Immature natural killer cell (primary cell): ENCODE measurements around the gene ADGRD1. TPM values are rescaled to one million over a fixed set of nuclear protein-coding genes. Genes with fewer than 3 reads are reported as not detected.
"Not testable (repeated sequence)": the region's sequence is repeated elsewhere in the genome, so short reads cannot be mapped to it uniquely, and the experiment has no call there.

ENCODE experiments used
- DNase-seq, 3 donors: peaks; one replicate each; pipeline ENCODE4 v3.0.0; 2022; ENCODE audit warnings: mixed read lengths in 1 of 3
- H3K27ac Mint-ChIP-seq, 6 donors: one replicate each; pipeline ENCODE4 v1.8.0; 2020; ENCODE audit warnings: mixed read lengths in 6 of 6, mild to moderate bottlenecking in 5 of 6, inconsistent platforms in 4 of 6, moderate library complexity in 3 of 6
- H3K27me3 Mint-ChIP-seq, 3 donors: one replicate each; pipeline ENCODE4 v1.8.0; 2020 to 2021; ENCODE audit warnings: low read depth in 3 of 3, mild to moderate bottlenecking in 3 of 3, mixed read lengths in 3 of 3, moderate library complexity in 3 of 3, inconsistent platforms in 1 of 3
- H3K36me3 Mint-ChIP-seq, 3 donors: one replicate each; pipeline ENCODE4 v1.8.0; 2020; ENCODE audit warnings: mixed read lengths in 3 of 3, inconsistent platforms in 2 of 3, mild to moderate bottlenecking in 2 of 3
- H3K4me1 Mint-ChIP-seq, 2 donors: one replicate each; pipeline ENCODE4 v1.8.0; 2020; ENCODE audit warnings: inconsistent platforms in 2 of 2, mild to moderate bottlenecking in 2 of 2, mixed read lengths in 2 of 2, moderate library complexity in 1 of 2
- H3K4me3 Mint-ChIP-seq, 5 donors: one replicate each; pipeline ENCODE4 v1.8.0; 2020; ENCODE audit warnings: mild to moderate bottlenecking in 5 of 5, mixed read lengths in 5 of 5, inconsistent platforms in 3 of 5, moderate library complexity in 3 of 5
- H3K9me3 Mint-ChIP-seq, 6 donors: one replicate each; pipeline ENCODE4 v1.8.0; 2020; ENCODE audit warnings: mild to moderate bottlenecking in 6 of 6, mixed read lengths in 6 of 6, inconsistent platforms in 4 of 6, moderate library complexity in 3 of 6
- polyA plus RNA-seq, 3 donors: library from polyadenylated mRNA; unstranded; fragments of 300-500 nt; fragmentation: Illumina TruSeq; gene quantifications; one replicate each; pipeline ENCODE4 v1.2.3, GENCODE V29; 2021

Gene ADGRD1
- polyA plus RNA-seq, 3 donors from 2014 or later = not detected

GRCh38 chr12:131068926-131069720 lies 115.4 kb downstream of the ADGRD1 start:
- not testable (repeated sequence) for H3K36me3 Mint-ChIP-seq, H3K27ac Mint-ChIP-seq, H3K27me3 Mint-ChIP-seq, H3K4me3 Mint-ChIP-seq, DNase-seq, H3K9me3 Mint-ChIP-seq, H3K4me1 Mint-ChIP-seq

- not testable (repeated sequence) for H3K27ac Mint-ChIP-seq, DNase-seq, H3K9me3 Mint-ChIP-seq, H3K4me3 Mint-ChIP-seq, H3K36me3 Mint-ChIP-seq, H3K27me3 Mint-ChIP-seq, H3K4me1 Mint-ChIP-seq
Measured at GRCh38 chr12:131070136-131070535, 116.4 kb downstream of the ADGRD1 start.

- not testable (repeated sequence) for H3K27ac Mint-ChIP-seq, H3K4me1 Mint-ChIP-seq, H3K36me3 Mint-ChIP-seq, DNase-seq, H3K9me3 Mint-ChIP-seq, H3K27me3 Mint-ChIP-seq, H3K4me3 Mint-ChIP-seq
Measured at GRCh38 chr12:131070668-131071067, 117.0 kb downstream of the ADGRD1 start.

- H3K4me1 Mint-ChIP-seq, DNase-seq, H3K4me3 Mint-ChIP-seq, H3K36me3 Mint-ChIP-seq, H3K27ac Mint-ChIP-seq, H3K27me3 Mint-ChIP-seq, H3K9me3 Mint-ChIP-seq: not testable (repeated sequence)
Measured at GRCh38 chr12:131071234-131071820, 117.6 kb downstream of the ADGRD1 start.

- H3K27ac Mint-ChIP-seq, H3K27me3 Mint-ChIP-seq, DNase-seq, H3K9me3 Mint-ChIP-seq, H3K4me3 Mint-ChIP-seq, H3K36me3 Mint-ChIP-seq, H3K4me1 Mint-ChIP-seq: not testable (repeated sequence)
Measured at GRCh38 chr12:131071950-131072349, 118.2 kb downstream of the ADGRD1 start.

GRCh38 chr12:131072451-131073230 lies 118.9 kb downstream of the ADGRD1 start:
- DNase-seq = no peak
- Mint-ChIP-seq H3K9me3 (no peaks in the 10 kb centered on the region), H3K27me3 (peaks cover 0 to 2% (median 1%) of the 10 kb centered on the region in 3 donors), H3K4me3 (no peak overlapping the region), H3K4me1 (no peaks in the 10 kb centered on the region), H3K36me3 (no peaks in the 10 kb centered on the region), H3K27ac (no peak overlapping the region)

GRCh38 chr12:131074221-131075083 lies 120.7 kb downstream of the ADGRD1 start:
- DNase-seq = no peak
- no peaks in the 10 kb centered on the region for H3K9me3 Mint-ChIP-seq

GRCh38 chr12:131075194-131075593 lies 121.5 kb downstream of the ADGRD1 start:
- Mint-ChIP-seq H3K27ac (no peak overlapping the region), H3K36me3 (no peaks in the 10 kb centered on the region), H3K4me3 (no peak overlapping the region), H3K4me1 (no peaks in the 10 kb centered on the region), H3K27me3 (peaks cover 0 to 2% (median 1%) of the 10 kb centered on the region in 3 donors), H3K9me3 (no peaks in the 10 kb centered on the region)
- DNase-seq = no peak

More at GRCh38 chr12:131074221-131075083, 120.7 kb downstream of the ADGRD1 start:
- Mint-ChIP-seq H3K4me1 (no peaks in the 10 kb centered on the region), H3K27me3 (peaks cover 0 to 2% (median 1%) of the 10 kb centered on the region in 3 donors), H3K36me3 (no peaks in the 10 kb centered on the region), H3K4me3 (no peak overlapping the region), H3K27ac (no peak overlapping the region)

GRCh38 chr12:131075611-131076010 lies 121.9 kb downstream of the ADGRD1 start:
- no peak overlapping the region for H3K4me3 Mint-ChIP-seq
- no peak for DNase-seq
- H3K9me3 Mint-ChIP-seq = no peaks in the 10 kb centered on the region

GRCh38 chr12:131076296-131076695 lies 122.6 kb downstream of the ADGRD1 start:
- Mint-ChIP-seq H3K9me3 (no peaks in the 10 kb centered on the region), H3K27me3 (peaks cover 0 to 4% (median 1%) of the 10 kb centered on the region in 3 donors), H3K27ac (no peak overlapping the region), H3K4me3 (no peak overlapping the region), H3K36me3 (no peaks in the 10 kb centered on the region), H3K4me1 (no peaks in the 10 kb centered on the region)
- no peak for DNase-seq

More at GRCh38 chr12:131075611-131076010, 121.9 kb downstream of the ADGRD1 start:
- no peaks in the 10 kb centered on the region for H3K4me1 Mint-ChIP-seq
- no peak overlapping the region for H3K27ac Mint-ChIP-seq
- peaks cover 0 to 4% (median 1%) of the 10 kb centered on the region in 3 donors for H3K27me3 Mint-ChIP-seq
- no peaks in the 10 kb centered on the region for H3K36me3 Mint-ChIP-seq

GRCh38 chr12:131076791-131077747 lies 123.4 kb downstream of the ADGRD1 start:
- no peak overlapping the region for H3K4me3 Mint-ChIP-seq
- H3K27ac Mint-ChIP-seq = no peak overlapping the region
- H3K9me3 Mint-ChIP-seq = no peaks in the 10 kb centered on the region
- H3K4me1 Mint-ChIP-seq = no peaks in the 10 kb centered on the region
- H3K36me3 Mint-ChIP-seq = no peaks in the 10 kb centered on the region
- DNase-seq = no peak
- H3K27me3 Mint-ChIP-seq = peaks cover 0 to 4% (median 1%) of the 10 kb centered on the region in 3 donors

- H3K4me3 Mint-ChIP-seq = no peak overlapping the region
- no peaks in the 10 kb centered on the region for H3K9me3 Mint-ChIP-seq
- H3K36me3 Mint-ChIP-seq = no peaks in the 10 kb centered on the region
- no peak for DNase-seq
- no peak overlapping the region for H3K27ac Mint-ChIP-seq
- no peaks in the 10 kb centered on the region for H3K4me1 Mint-ChIP-seq
- H3K27me3 Mint-ChIP-seq = peaks cover 1 to 4% (median 3%) of the 10 kb centered on the region in 3 donors
Measured at GRCh38 chr12:131077931-131078391, 124.3 kb downstream of the ADGRD1 start.
